Liver (tissue), 9 donors: ENCODE measurements around the gene OSMR. TPM values are rescaled to one million over a fixed set of nuclear protein-coding genes. Genes with fewer than 3 reads are reported as not detected.

Source experiments
- DNase-seq: peaks from one replicate; pipeline ENCODE4 v3.0.0-alpha.2; 2017; ENCODE audit warnings: low spot score
- H3K27ac ChIP-seq, 2 donors: one replicate each; pipeline ENCODE4 v1.7.0; 2013; ENCODE audit warnings: inconsistent platforms in 2 of 2, low read length in 2 of 2, control low read depth in 1 of 2, low read depth in 1 of 2, mild to moderate bottlenecking in 1 of 2
- H3K27me3 ChIP-seq, 4 donors: one replicate each; pipeline versions ENCODE4 v1.6.1 to v1.7.0; 2013; ENCODE audit warnings: low read length in 3 of 4, inconsistent platforms in 1 of 4, mild to moderate bottlenecking in 1 of 4, moderate library complexity in 1 of 4; ENCODE audit not compliant: control insufficient read depth in 4 of 4, insufficient read depth in 4 of 4
- H3K36me3 ChIP-seq, 4 donors: one replicate each; pipeline versions ENCODE4 v1.6.1 to v1.7.0; 2013; ENCODE audit warnings: low read length in 3 of 4, mild to moderate bottlenecking in 3 of 4, low read depth in 1 of 4, moderate library complexity in 1 of 4; ENCODE audit not compliant: control insufficient read depth in 4 of 4, insufficient read depth in 3 of 4
- H3K4me1 ChIP-seq, 4 donors: one replicate each; pipeline versions ENCODE4 v1.6.1 to v1.7.0; 2013; ENCODE audit warnings: low read length in 3 of 4, mild to moderate bottlenecking in 3 of 4, moderate library complexity in 1 of 4; ENCODE audit not compliant: control insufficient read depth in 4 of 4, insufficient read depth in 4 of 4
- H3K4me3 ChIP-seq, 3 donors: one replicate each; pipeline versions ENCODE4 v1.6.1 to v1.7.0; 2013; ENCODE audit warnings: low read length in 3 of 3, control low read depth in 1 of 3, low read depth in 1 of 3, mild to moderate bottlenecking in 1 of 3
- H3K9ac ChIP-seq, 2 donors: one replicate each; pipeline ENCODE4 v1.7.0; 2013; ENCODE audit warnings: low read length in 2 of 2, mild to moderate bottlenecking in 2 of 2, moderate library complexity in 2 of 2, control low read depth in 1 of 2, low read depth in 1 of 2
- H3K9me3 ChIP-seq, 4 donors: one replicate each; pipeline versions ENCODE4 v1.6.1 to v1.7.0; 2013; ENCODE audit warnings: low read length in 3 of 4; ENCODE audit not compliant: control insufficient read depth in 4 of 4
- CTCF ChIP-seq: fragments of 150-350 bp; IDR thresholded peaks from 2 replicates; pipeline ENCODE4 v1.5.1; 2017; ENCODE audit warnings: improper control_type of control experiment, low read depth, low read length; ENCODE audit not compliant: missing input control
- EGR1 ChIP-seq, 2 donors: IDR thresholded peaks; 2 replicates each; pipeline ENCODE4 v1.6.1; 2016 to 2018; ENCODE audit warnings: antibody characterized with exemption in 2 of 2, low read depth in 2 of 2
- FOXA1 ChIP-seq: IDR thresholded peaks from 2 replicates; pipeline ENCODE4 v1.6.1; 2016; ENCODE audit warnings: antibody characterized with exemption
- FOXA2 ChIP-seq: IDR thresholded peaks from 2 replicates; pipeline ENCODE4 v1.6.1; 2016; ENCODE audit warnings: antibody characterized with exemption
- GABPA ChIP-seq, 2 donors: IDR thresholded peaks in 1 of 2; conservative IDR thresholded peaks in 1 of 2; 2 replicates each; pipeline ENCODE4 v1.6.1; 2016; ENCODE audit warnings: antibody characterized with exemption in 2 of 2, mild to moderate bottlenecking in 1 of 2, moderate library complexity in 1 of 2
- HNF4G ChIP-seq: IDR thresholded peaks from 2 replicates; pipeline ENCODE4 v1.6.1; 2016; ENCODE audit warnings: antibody characterized with exemption
- MAX ChIP-seq: IDR thresholded peaks from 2 replicates; pipeline ENCODE4 v1.6.1; 2016; ENCODE audit warnings: antibody characterized with exemption
- RAD21 ChIP-seq, 2 donors: IDR thresholded peaks; 2 replicates each; pipeline ENCODE4 v1.6.1; 2016; ENCODE audit warnings: antibody characterized with exemption in 2 of 2, mild to moderate bottlenecking in 2 of 2
- SP1 ChIP-seq: IDR thresholded peaks from 2 replicates; pipeline ENCODE4 v1.6.1; 2018; ENCODE audit warnings: antibody characterized with exemption, mild to moderate bottlenecking
- TAF1 ChIP-seq: conservative IDR thresholded peaks from 2 replicates; pipeline ENCODE4 v1.6.1; 2016; ENCODE audit warnings: antibody characterized with exemption, mild to moderate bottlenecking
- ZBTB33 ChIP-seq: IDR thresholded peaks from 2 replicates; pipeline ENCODE4 v1.6.1; 2016; ENCODE audit warnings: antibody characterized with exemption
- WGBS: extraction: QIAGEN DNeasy Blood & Tissue Kit; methylation state at CpG from one replicate; pipeline ENCODE4 v1.1.7; 2013; 5-methylcytosine and 5-hydroxymethylcytosine counted together
- polyA plus RNA-seq, 2 donors: library from polyadenylated mRNA; stranded (reverse) in 1 of 2; unstranded in 1 of 2; fragments of 200-250 nt in 1 of 2; fragments of >200 nt in 1 of 2; fragmentation: Nextera tagmentation in 1 of 2; extraction: Ambion mirVana in 1 of 2; gene quantifications; one replicate each; pipeline versions ENCODE4 v1.2.1 to v1.2.3, GENCODE V29; 2013 to 2015
- total RNA-seq, 2 donors: library from RNA; depleted of rRNA; stranded (reverse); fragments of >200 nt; gene quantifications; one replicate each; pipeline ENCODE4 v1.2.3, GENCODE V29; 2014
- TF ChIP-seq, protein P1 (sequence below): IDR thresholded peaks from 2 replicates; pipeline ENCODE4 v1.6.1; 2016; ENCODE audit warnings: antibody characterized with exemption, mild to moderate bottlenecking
- TF ChIP-seq, protein P2 (sequence below): IDR thresholded peaks from 2 replicates; pipeline ENCODE4 v1.6.1; 2016; ENCODE audit warnings: antibody characterized with exemption
- donor health status: healthy.
- donor health status: healthy.
- donor health status: healthy.
- donor health status: healthy.
- donor health status: healthy.

Gene OSMR
- total and polyA plus RNA-seq, 4 donors = 4.3 to 34.5 (median 11.7) TPM

DNA sequence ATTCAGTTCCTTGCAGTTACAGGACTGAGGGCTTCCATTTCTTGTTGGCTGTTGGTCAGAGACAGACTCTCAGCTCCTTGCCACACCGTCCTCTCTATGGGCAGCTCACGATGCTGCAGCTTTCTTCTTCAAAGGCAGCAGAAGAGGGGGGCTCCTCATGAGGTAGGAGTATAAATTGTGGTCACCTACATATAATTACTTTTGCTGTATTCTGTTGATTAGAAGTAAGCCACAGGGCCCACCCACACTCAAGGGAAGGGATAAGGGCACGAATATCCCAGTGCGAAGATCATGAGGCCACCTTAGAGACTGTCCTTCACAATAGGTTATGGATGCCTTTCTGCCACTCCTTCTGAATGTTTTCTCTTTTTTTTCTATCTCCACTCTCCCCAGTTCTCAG is 43.7 kb upstream of the OSMR start:
- Histone ChIP-seq H3K4me3 (no peak overlapping the region), H3K36me3 (no peaks in the 10 kb centered on the region), H3K9ac (no peak overlapping the region), H3K9me3 (no peaks in the 10 kb centered on the region), H3K4me1 (peaks cover 0 to 2% (median 0%) of the 10 kb centered on the region in 4 donors), H3K27ac (no peak overlapping the region), H3K27me3 (peaks cover 0 to 4% (median 0%) of the 10 kb centered on the region in 4 donors)
- no peak for TF ChIP-seq EGR1 (IDR thresholded peaks at IDR 0.05; ENCODE audit: low read depth in 2 of 2)
- TF ChIP-seq ZBTB33 = no peak
- no peak for TF ChIP-seq TAF1
- TF ChIP-seq FOXA2 = no peak
- TF ChIP-seq MAX = no peak
- TF ChIP-seq RAD21 (IDR thresholded peaks at IDR 0.05) = no peak
- no peak for TF ChIP-seq HNF4G
- TF ChIP-seq GABPA (IDR thresholded peaks at IDR 0.05 in 1 of 2, conservative IDR thresholded peaks at IDR 0.05 in 1 of 2) = no peak
- TF ChIP-seq FOXA1 = no peak
- no peak for TF ChIP-seq SP1
- TF ChIP-seq, protein P1, sequence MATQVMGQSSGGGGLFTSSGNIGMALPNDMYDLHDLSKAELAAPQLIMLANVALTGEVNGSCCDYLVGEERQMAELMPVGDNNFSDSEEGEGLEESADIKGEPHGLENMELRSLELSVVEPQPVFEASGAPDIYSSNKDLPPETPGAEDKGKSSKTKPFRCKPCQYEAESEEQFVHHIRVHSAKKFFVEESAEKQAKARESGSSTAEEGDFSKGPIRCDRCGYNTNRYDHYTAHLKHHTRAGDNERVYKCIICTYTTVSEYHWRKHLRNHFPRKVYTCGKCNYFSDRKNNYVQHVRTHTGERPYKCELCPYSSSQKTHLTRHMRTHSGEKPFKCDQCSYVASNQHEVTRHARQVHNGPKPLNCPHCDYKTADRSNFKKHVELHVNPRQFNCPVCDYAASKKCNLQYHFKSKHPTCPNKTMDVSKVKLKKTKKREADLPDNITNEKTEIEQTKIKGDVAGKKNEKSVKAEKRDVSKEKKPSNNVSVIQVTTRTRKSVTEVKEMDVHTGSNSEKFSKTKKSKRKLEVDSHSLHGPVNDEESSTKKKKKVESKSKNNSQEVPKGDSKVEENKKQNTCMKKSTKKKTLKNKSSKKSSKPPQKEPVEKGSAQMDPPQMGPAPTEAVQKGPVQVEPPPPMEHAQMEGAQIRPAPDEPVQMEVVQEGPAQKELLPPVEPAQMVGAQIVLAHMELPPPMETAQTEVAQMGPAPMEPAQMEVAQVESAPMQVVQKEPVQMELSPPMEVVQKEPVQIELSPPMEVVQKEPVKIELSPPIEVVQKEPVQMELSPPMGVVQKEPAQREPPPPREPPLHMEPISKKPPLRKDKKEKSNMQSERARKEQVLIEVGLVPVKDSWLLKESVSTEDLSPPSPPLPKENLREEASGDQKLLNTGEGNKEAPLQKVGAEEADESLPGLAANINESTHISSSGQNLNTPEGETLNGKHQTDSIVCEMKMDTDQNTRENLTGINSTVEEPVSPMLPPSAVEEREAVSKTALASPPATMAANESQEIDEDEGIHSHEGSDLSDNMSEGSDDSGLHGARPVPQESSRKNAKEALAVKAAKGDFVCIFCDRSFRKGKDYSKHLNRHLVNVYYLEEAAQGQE = no peak
- TF ChIP-seq, protein P2, sequence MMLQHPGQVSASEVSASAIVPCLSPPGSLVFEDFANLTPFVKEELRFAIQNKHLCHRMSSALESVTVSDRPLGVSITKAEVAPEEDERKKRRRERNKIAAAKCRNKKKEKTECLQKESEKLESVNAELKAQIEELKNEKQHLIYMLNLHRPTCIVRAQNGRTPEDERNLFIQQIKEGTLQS = no peak
- TF ChIP-seq CTCF = no peak
- DNase-seq = no peak
- 94% methylated on average over 4 of the region's 4 CpGs for WGBS

GRCh38 chr5:38803246-38803645 is 42.6 kb upstream of the OSMR start:
- H3K9ac ChIP-seq = no peak overlapping the region
- no peaks in the 10 kb centered on the region for H3K36me3 ChIP-seq
- 80% methylated on average over 6 of the region's 6 CpGs for WGBS
- no peak overlapping the region for H3K27ac ChIP-seq
- peaks cover 0 to 4% (median 0%) of the 10 kb centered on the region in 4 donors for H3K27me3 ChIP-seq
- H3K4me3 ChIP-seq = no peak overlapping the region
- no peaks in the 10 kb centered on the region for H3K9me3 ChIP-seq
- DNase-seq = no peak
- H3K4me1 ChIP-seq = peaks cover 0 to 2% (median 0%) of the 10 kb centered on the region in 4 donors
- TF ChIP-seq FOXA2 = no peak
- no peak for TF ChIP-seq RAD21 (IDR thresholded peaks at IDR 0.05)
- TF ChIP-seq, protein P1 = no peak
- TF ChIP-seq HNF4G = no peak
- no peak for TF ChIP-seq MAX
- TF ChIP-seq FOXA1 = no peak
- TF ChIP-seq ZBTB33 = no peak
- no peak for TF ChIP-seq TAF1
